GM23248 (cell line): ENCODE measurements around the gene PLSCR3.

Experiments used
- EZH2 ChIP-seq: fragments of 200-600 bp; sonication (generic); IDR thresholded peaks from 2 replicates; pipeline ENCODE4 v1.6.1; 2018; ENCODE audit warnings: antibody characterized with exemption, mild to moderate bottlenecking; ENCODE audit not compliant: insufficient read depth, poor library complexity, severe bottlenecking
- EZH2phosphoT487 ChIP-seq: fragments of 200-600 bp; sonication (generic); IDR thresholded peaks from 2 replicates; pipeline ENCODE4 v1.6.1; 2018; ENCODE audit warnings: antibody characterized with exemption, moderate library complexity, mild to moderate bottlenecking, low read depth; ENCODE audit not compliant: insufficient read depth

DNA sequence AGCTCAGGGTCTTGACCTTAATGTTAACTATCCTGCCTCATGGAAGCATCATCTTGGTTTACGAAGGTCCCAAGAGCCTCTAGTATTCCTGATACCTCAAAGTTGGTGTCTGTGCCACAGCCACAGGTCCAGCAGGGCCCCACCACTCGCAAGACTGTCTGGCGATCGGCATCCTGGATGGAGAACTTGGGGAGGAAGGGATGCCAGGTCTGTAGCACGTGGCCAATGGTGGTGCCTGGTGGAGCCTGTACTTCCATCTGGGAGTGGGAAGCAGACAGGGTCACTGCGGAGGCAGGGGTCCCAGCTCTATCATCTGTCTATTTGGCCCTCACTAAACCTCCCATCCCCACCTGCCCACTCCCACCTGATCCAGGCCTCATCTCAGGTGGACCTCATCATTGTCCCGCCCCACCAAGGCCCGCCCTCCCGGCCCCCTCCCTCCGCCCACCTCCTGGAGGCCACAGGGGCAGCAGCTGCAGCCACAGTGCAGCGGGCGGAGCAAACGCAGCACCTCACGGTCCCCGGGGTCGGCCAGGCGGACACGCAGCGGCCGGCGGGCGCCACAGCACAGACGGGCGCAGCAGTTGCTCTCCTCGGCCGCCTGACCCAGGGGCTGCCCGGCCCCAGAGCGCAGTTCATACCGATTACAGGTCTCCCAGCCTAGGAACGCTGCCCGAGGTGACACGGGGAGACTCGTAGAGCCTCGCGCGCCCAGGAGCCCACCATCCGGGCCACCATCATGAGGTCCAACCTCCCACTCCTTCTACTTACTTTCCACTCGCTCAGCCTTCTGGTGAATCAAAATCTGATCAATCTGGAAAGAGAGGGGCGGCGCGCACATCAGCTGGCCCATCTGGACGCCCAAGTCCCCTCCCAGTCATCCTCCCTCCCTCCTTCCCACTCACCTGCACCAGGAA is 1.4 kb downstream of the PLSCR3 start:
- TF ChIP-seq EZH2 (no peak), EZH2phosphoT487 (no peak)
